Activated CD4-positive, CD25-positive, alpha-beta regulatory T cell treated with anti-CD3 and anti-CD28 coated beads, Interleukin-2, amount 50 U/mL, for 24 hours (primary cell): ENCODE data around the gene SRD5A3.

ENCODE experiments used
- ATAC-seq, 2 donors: fragments of 150-1000 bp; cut with Tn5 transposase; one replicate each; pipeline ENCODE4 v1.10.0; 2021; ENCODE audit warnings: mild to moderate bottlenecking in 1 of 2, moderate library complexity in 1 of 2

Gene SRD5A3

GRCh38 chr4:55410431-55410830, 64.4 kb downstream of the SRD5A3 start:
- no peak for ATAC-seq

GRCh38 chr4:55411621-55412020, 65.6 kb downstream of the SRD5A3 start:
- ATAC-seq: no peak

DNA sequence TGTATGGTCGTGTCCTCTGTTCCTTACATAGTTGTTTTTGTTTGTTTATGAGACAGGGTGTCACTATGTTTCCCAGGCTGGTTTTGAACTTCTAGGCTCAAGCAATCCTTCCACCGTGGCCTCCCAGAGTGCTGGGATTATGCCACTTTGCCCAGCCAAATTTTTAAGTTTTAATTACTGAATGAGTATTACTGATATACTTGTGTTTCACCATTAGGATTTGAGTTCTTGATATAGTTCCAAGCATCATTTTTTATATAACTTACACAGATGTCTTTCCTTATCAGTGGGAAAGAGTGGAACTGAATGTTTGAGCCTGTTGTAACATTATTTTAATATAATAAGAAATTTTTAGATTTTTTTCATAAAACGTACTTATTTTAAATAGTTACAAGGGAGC, 70.1 kb downstream of the SRD5A3 start:
- ATAC-seq: no peak
